HG03565 (cell line): ENCODE data around the gene YY1.
A peak's percentile ranks its signal among the peaks of the same experiment; 100 is the strongest.
"Not testable (repeated sequence)": the region's sequence is repeated elsewhere in the genome, so short reads cannot be mapped to it uniquely, and the experiment has no call there.

Experiments used
- ATAC-seq: cut with Tn5 transposase; IDR thresholded peaks from one replicate; pipeline ENCODE4 v1.9.1; 2021; ENCODE audit warnings: mild to moderate bottlenecking, moderate library complexity; ENCODE audit not compliant: unreplicated experiment

YY1 gene

DNA sequence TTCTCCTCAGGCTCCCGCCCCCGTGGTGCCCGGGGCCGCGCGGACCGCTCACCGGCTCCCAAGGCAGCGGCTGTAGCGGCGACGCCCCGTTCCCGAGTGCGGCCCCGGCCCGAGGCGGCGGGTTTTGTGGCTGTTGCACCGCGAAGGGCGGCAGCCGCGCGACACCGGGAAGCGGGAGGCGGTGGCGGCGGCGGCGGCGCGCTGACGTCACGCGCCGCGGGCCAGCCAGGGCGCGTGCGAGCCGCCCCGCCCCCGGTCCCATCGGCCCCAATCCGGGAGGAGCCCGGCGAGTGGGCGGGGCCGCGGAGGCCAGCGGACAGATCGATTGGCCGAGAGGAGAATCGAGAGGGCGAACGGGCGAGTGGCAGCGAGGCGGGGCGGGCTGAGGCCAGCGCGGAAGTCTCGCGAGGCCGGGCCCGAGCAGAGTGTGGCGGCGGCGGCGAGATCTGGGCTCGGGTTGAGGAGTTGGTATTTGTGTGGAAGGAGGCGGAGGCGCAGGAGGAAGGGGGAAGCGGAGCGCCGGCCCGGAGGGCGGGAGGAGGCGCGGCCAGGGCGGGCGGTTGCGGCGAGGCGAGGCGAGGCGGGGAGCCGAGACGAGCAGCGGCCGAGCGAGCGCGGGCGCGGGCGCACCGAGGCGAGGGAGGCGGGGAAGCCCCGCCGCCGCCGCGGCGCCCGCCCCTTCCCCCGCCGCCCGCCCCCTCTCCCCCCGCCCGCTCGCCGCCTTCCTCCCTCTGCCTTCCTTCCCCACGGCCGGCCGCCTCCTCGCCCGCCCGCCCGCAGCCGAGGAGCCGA is at the start of gene YY1:
YY1 (plus strand) TSS at position 726 of the 792 bp plus-strand sequence. CDS start 101 bp downstream, outside the sequence.
- ATAC-seq: peak; percentile 58

DNA sequence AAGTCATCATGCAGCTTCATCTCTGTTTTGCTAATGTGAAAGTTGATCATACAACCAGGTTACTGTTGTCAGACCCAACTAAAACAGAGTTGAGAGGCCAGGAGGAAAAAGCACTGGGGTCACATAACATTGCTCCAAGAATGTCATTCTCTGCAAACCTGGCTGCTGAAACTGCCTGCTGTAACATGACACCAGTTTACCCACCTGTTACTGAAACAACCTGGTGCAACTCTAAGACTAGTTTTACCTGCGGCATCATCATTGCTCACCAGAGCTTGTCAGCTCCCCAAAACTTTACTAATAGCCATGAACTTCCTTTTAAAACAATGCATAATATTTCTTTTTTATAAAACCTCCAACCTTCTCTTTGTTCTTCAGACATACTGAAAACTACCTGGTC is 48.8 kb upstream of the YY1 start:
- ATAC-seq: no peak

DNA sequence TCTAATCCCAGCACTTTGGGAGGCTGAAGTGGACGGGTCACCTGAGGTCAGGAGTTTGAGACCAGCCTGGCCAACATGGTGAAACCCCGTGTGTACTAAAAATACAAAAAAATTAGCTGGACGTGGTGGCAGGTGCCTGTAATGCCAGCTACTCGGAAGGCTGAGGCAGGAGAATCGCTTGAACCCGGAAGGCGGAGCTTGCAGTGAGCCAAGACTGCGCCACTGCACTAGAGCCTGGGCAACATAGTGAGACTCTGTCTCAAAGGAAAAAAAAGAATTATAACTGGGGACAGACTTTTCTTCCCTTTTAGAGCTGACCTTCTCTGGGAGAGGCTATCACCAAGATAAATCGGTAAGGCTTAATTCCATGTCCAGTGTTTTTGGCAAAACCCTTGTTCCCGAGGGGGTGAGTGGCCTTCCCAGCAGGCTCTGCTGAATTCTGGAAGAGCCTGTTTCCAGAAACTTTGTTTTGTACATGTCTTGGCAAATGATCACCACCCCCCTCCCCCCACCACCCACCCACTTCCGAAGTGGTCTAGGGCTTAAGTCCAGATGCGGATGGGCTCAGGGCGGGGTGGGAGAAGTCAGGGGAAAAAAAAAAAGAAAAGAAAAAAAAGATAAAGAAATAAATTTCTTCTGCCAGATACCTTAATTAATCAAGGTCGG is 47.2 kb upstream of the YY1 start:
- no peak for ATAC-seq

DNA sequence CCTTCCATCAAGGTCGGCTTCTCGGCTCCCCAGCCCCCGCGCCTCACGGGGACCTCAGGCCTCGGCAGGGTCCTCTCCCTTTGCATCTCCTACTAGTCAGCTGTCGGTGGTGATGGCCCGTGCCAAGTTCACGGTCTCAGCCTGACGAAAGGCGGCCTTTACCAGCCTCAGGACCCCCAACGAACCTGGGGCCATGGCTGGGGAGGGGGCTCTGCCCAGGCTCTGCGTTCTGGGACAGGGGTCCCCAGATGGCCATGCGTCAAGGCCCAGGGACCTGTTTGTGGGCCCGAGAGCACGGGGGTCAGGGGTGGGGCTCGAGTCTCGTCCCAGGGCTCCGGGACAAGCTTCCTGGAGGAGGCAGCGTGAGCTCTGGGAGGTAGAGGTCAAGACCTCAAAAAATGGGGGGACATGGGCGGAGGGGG is 46.7 kb upstream of the YY1 start:
- ATAC-seq: no peak

DNA sequence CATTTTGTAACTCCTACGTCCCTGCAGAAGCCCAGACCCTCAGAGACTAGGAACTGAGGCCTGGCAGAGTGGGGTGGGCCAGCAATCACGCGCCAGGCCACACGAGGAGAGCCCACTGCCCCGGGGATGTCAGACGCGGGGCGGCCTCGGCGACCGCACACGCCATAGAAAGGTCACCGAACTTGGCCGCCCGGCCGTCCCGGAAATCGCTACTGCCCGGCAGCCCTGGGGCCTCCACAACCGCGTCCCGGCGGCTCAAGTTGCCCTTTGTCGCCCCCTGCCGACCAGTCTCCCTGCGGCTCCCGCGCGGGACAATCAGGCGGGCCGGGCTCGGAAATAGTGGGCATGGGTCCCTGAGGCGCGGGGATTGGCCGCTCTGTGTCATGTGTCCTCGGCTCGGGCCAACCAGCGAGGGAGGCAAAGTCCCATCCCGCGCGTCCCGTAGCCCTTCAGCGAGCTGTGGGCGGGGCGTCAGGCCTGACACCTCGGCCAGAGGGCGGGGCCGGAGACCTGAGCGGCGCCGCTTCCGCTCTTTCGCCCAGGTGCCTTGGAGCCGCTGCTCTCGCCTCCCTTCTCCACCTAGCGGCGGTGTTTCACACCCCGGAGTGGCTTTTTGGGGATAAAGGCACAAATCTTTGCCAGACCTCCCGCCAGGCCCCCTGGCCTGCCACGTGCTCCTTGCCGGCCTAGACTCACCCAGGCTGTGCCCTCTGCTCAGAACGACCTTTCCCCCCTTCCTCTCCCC is 46.1 kb upstream of the YY1 start:
- peak; percentile 95 for ATAC-seq

DNA sequence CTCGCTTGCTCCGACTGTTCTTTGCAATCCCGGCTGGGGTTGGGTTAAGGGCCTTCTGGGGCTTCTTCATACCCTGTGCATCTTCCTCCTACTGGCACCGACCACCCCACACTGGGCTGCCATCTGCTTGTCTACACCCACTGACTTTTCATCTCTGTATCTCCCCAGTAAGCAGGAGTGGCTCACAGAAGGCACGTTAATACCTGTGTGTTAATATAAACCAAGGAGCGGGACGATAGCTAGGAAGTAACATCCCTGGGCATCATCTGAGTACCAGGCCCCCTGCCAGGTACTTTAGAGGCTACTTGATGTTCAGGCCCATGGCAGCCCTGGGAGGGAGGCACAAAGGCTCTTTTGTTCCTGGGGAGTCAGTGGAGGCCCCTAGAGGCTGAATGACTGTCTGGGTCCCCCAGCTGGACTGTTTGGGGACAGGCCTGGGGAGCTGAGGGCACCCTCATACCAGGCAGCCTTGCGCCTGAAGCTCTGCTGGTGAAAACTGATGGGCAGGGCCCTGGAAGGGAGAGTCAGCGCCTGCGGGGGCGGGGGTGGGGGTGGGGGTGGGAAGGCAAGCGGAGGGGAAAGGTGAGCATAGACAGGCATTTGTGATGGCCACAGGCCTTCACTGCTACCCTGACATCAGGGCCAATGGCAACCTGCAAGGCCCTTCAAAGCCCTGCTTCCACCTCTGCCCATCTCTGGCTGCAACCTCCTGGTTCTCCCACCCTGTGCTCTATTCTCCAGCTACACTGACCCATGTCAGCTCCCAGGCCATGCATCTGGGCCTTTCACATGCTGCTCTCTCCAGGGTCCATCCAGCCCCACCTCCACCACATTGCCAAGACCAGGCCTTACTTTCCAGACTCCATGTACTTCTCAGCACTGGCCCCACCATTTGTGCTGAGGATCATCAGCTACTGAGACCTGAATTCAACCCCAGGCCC is 45.3 kb upstream of the YY1 start:
- no peak for ATAC-seq

DNA sequence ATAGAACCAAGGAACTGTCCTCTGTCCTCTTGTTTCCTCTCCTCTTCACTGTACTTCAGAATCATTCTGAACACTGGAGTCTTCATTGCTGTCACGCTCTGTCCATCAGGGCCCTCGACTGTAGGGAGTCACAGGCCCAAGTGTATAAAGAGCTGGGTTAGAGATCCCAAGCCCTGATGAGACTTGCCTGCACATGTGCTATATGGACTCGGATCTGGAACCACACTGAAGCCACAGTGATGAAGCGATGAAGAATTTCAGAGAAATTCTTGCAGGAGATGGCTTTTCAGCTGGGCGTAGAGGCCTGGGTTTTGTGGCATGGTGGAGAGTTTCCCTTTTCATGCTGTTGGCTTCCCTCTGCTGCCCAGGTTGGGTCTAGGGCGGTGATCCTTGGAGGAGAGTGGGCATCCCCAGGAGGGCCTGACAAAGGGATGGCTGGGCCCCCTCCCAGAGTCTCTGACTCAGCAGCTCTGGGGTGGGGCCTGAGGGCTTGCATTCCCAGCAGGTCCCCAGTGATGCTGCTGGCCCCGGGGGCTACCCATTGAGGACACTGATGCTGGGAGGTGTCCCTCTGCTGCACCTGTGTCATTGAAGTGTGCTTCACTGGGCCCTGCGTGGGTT is 39.6 kb upstream of the YY1 start:
- no peak for ATAC-seq

DNA sequence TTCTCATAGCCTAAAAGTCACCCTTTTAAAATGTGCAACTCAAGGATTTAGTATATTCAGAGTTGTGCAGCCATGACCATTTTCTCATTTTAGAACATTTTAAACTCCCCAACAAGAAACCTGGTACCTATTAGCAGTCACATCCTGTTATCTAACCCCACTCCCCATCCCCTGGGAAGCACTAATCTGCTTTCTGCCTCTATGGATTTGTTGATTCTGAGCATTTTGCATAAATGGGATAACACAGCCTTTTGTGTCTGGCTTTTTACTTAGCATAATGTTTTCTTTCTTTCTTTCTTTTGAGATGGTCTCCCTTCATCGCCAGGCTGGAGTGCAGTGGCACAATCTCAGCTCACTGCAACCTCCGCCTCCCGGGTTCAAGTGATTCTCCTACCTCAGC is 38.6 kb upstream of the YY1 start:
- ATAC-seq: no peak

DNA sequence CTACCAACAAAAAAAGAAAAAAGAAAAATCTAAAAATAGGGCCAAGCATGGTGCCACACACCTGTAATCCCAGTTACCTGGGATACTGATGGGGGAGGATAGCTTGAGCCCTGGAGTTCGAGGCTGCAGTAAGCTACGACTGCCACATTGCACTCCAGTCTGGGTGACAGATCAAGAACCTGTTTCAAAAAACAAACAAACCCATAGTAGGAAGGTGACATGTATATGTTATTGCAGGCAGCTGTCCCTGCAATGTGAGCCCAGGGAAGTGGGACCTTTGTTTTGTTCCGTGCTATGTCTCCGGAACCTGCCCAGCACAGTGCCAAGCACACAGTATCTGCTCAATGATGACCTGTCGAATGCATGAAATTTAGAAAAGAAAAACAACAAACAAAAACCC is 37.2 kb upstream of the YY1 start:
- ATAC-seq: no peak

DNA sequence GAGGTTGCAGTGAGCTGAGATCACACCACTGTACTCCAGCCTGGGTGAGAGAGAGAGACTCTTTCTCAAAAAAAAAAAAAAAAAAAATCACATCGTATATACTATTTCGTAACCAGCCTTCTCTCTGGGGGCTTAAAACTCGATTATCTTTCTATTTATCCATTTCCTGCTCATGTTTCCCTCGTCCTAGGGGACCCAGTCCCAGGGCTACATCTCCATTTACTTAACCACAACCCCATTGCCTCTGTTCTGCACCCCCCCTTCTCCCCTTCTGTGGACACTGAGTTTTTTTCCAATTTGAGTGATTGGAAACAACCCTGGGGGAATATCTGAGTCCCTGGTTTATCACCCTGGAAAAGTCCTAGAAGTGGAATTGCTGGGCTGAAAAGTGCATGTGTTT is 36.2 kb upstream of the YY1 start:
- ATAC-seq: no peak

DNA sequence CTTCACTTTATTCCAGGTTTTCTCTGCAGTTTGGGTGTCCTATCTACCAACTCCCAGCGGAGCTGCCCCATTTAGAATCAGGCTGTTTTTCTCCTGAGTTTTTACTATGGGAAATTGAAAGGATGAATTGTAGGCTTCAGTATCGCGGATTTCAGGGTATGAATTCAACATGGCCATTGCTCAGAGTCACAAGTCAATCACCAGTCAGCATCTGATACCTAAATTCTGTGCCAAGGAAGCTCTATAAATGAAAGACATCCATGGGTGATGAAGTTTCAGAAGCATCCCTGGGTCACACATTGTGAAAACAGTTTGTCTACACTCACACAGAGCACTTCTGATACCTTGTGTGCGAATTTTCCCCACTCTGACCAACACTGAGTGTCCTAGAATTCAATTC is 35.8 kb upstream of the YY1 start:
- ATAC-seq: no peak

DNA sequence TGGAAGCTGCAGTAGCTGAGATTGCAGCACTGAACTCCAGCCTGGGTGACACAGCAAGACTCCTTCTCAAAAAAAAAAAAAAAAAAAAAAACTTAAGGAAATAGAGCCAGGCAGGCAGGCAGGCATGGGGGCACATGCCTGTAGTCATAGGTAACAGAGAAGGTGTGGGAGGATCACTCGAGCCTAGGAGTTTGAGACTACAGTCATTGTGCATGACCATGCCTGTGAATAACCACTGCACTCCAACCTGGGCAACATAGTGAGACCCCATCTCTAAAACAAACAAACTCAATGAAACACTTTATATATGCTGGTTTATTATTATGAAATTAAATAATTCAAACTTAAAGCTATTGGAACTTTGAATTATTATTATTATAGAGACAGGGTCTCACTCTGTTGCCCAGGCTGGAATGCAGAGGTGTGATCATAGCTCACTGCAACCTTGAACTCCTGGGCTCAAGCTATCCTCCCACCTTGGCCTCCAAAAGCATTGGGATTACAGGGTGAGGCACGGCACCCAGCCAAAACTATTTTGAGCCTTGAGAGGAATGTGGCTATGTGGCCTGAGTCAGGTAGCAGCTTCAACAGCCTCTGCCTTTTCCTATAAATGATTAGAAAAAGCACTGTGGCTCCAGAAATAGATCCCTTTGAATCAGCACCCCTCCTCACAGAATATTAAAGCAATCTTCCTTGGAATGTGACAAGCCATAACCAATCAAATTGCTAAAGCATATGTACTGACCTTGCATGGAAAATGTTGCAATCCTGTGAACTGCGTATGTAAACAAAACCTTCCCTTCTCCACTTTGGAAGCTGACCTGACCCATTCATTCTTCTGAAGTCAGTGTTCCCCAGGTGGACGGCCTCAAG is 34.7 kb upstream of the YY1 start:
- no peak for ATAC-seq

DNA sequence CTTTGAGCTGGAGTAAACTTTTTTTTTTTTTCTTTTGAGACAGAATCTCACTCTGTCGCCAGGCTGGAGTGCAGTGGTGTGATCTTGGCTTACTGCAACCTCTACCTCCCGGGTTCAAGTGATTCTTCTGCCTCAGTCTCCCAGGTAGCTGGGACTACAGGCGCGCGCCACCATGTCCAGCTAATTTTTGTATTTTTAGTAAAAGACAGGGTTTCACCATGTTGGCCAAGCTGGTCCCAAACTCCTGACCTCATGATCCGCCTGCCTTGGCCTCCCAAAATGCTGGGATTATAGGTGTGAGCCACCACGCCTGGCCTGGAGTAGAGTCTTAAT is 34.1 kb upstream of the YY1 start:
- ATAC-seq: not testable (repeated sequence)

DNA sequence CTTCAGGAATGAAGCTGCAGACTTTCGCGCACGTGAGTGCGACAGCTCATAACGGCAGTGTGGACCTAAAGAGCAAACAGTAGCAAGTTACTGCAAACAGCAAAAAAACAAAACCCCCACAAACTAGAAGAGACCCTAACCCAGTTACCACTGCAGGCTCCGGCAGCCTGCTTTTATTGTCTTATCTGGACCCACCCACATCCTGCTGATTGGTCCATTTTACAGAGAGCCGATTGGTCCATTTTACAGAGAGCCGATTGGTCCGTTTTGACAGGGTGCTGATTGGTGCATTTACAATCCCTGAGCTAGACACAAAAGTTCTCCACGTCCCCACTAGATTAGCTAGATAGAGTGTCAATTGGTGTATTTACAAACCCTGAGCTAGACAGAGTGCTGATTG is 31.4 kb upstream of the YY1 start:
- not testable (repeated sequence) for ATAC-seq

DNA sequence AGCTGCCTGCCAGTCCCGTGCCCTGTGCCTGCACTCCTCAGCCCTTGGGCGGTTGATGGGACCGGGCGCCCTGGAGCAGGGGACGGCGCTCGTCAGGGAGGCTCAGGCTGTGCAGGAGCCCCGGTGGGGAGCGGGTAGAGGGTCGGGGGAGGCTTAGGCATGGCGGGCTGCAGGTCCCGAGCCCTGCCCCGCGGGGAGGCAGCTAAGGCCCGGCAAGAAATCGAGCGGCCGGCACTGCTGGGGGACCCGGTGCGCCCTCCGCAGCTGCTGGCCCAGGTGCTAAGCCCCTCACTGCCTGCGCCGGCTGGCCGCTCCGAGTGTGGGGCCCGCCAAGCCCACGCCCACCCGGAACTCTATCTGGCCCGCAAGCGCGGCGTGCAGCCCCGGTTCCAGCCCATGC is 30.8 kb upstream of the YY1 start:
- ATAC-seq: not testable (repeated sequence)

DNA sequence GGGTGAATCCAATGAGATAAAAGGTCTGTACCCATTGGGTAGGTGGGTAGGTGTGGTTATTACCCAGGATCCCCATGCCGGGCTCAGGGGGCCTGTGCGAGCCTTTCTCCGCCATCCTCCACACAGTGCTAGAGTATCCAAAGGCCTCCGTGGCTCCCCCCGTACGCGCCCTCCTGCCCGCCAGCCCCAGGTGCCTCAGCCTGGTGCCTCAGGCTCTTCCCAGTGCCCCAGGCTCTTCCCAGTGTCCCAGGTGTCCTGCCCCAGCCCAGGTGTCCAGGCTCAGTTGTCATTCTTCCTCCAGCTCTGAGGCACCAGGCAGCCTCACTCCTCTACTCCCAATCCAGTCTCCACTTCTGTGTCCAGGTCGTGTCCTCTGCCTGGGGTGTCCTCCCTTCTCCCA is 27.6 kb upstream of the YY1 start:
- ATAC-seq: no peak

DNA sequence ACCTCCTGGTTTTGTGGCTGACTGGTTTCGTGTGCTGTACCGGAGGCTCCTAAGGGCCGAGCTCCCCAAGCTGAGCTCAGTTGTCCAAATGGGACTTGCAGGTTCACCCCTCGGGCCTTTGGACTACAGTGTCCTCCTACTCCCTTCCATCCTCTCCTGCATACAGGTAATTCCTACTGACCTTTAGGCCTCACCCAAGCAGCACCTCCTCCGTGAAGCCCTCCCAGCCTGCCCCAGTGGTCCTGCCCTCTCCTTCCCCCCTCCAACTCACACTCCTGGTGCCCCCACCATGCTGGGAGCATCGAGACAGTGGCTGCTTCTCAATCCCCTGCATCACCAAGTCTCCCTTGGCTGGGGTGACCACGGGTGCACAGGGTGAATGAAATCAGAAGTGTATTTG is 27.1 kb upstream of the YY1 start:
- no peak for ATAC-seq

DNA sequence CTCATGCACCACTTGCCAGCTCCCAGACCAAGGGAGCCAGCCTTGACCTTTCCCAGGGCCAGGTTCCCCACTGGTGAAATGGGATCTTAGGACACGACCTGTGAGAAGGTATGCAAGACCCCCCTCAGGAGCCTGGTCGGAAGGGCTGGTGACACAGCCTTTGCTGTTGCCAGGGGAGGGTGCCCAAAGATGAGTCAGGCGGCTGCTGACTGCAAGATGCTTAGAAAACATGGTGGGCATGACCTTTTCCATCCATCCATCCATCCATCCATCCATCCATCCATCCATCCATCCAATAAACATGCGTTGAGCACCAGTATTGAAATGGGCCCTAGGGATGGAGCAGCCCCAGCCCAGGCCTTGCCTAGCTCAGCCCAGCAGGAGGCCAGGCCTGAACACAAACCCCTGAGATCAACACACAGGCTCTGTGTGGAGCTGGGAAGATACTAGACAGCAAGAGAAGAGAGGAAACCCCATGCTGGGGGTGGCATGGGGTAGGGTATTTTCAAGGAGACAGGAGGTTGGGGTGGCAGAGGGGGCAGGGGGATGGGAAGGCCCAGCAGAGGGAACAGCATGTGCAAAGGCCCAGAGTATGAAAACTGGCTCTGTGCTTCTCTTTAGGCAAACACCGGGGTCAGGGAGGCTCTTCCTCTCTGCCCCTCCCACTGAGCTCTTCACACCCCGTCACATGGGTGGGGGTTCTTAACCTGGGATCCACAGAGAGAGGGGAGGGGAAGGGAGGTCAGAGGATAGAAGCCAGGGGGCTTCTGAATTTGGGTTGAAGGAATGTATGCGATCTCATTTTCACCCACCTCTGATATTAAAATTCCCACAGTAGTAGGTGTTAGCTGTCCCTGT is 26.2 kb upstream of the YY1 start:
- no peak for ATAC-seq

DNA sequence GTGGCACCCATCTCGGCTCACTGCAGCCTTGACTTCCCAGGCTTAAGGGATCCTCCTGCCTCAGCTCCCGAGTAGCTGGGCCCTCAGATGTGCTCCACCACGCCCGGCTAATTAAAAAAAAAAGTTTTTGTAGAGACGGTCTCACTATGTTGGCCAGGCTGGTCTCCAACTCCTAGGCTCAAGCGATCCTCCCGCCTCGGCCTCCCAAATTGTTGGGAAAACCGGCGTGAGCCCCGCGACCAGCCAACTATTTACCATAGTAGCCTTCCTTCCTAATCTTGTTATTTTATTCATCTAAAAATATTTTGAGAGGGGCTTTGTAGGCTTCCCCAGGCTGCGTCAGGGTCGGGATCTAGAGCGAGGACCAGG is 25.4 kb upstream of the YY1 start:
- no peak for ATAC-seq
